NCI-H524 (cell line): ENCODE data around the gene USP15.

Experiments
- DNase-seq, 2 experiments: peaks; one replicate each; lab custom pipeline; 2025; lab: John Stamatoyannopoulos, UW

USP15 gene

DNA sequence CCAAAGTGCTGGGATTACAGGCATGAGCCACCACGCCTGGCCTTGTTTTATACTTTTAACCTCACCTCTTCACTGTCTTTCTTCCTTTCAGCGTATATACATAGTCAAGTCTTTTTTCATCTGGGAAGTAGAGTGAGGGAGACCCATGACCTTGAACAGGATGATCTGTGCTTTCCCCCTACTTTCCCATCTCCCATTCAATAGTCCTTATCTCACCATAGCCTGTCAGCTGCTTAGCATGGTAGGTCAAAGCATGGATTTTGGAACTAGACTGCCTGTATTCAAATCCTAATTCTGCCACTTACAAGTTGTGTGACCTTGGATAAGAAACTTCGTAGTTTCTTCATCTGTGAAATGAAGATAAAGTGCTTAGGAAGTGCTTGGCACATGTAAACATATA lies 110.0 kb downstream of the USP15 start:
- DNase-seq, result no peak

DNA sequence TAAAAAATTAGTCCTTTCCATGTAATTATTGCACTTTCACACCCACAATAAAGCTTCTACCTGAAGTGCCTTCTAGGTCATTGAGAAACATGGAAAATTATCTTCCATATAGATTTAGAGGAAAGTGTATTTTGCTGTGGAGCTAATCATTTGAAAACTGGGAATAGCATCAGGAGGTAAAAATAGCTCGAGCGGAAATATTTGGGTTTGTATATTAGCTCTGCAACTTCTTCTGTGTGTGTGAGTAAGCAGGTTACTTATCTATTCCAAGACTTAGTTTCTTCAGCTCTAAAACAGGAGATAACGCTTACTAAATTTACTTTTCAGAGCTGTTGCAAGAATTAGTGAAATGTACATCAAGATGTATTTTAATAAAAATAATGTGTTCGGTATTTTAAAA lies 111.5 kb downstream of the USP15 start:
- DNase-seq, result no peak

DNA sequence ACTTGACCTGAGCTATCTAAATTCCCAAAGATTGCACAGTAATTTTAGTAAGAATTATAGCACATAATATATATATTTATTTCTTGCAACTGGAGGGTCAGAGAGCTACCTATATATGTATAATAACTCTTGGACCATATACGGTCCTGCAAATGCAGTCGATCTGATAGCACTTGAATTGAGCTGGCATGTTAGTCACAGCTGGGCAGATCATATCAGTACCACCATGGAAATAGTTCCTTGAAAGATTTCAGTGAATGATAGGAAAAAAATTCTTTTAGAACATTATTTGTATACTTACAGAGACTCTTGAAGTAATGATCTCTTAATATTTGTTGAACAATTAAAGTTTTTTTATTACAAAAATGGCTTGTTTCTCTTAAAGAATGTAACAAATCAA lies 111.9 kb downstream of the USP15 start:
- no peak for DNase-seq

GRCh38 chr12:62372825-62373224 lies 112.6 kb downstream of the USP15 start:
- DNase-seq, result no peak

- no peak for DNase-seq
Observed at GRCh38 chr12:62375603-62376002, 115.4 kb downstream of the USP15 start.

DNA sequence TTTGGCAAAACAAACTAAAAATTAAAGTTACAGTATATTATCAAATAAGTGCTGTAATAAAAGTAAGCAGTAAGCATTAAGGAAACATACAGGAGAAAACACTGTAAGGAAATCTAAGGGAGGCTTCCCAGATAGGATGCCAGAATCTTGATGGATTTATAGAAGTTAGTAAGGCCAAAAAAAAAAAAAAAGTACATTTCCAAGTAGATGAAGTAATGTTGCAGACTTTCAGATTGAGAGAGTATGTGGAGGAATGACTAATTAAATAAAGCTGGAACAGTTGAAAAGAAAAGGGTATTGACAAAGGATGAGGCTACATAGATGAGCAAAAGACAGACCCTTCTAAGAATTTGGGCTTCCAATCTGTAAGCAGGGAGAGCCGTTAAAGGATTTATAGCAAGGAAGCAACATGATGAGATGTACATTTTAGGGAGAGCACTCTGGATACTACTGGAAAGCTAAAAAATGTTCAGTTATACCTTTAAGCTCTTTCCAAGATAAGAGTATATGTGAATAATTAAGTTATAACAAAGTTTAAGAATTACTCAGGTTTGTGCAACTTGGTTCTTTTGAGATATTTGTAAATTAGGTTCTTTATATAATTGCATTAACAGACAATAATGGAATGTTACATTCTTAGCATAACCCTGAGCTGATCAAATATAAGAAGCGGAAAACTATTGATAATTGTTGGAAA lies 119.0 kb downstream of the USP15 start:
- DNase-seq, result no peak

GRCh38 chr12:62379723-62380045 lies 119.5 kb downstream of the USP15 start:
- DNase-seq, result no peak

DNA sequence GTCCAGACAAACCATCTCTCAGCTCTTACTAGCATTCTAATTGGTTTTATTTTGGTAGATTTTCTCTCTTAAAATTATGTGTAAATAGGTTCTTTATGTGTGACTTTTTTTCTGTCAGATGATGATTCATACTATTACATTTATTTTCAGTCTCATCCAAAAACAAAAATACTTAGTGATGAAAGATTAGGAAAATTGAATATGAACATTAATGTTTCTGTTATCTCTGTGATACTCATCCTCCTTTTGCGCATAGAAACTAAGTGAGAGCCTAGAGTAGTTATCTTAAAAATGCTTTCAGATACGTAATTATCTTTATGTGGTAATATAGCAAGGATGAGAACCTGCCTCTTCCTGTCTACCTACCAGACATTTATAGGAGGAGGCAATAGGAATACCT lies 122.3 kb downstream of the USP15 start:
- DNase-seq, result no peak

GRCh38 chr12:62396750-62397149 lies 136.5 kb downstream of the USP15 start:
- no peak for DNase-seq

DNA sequence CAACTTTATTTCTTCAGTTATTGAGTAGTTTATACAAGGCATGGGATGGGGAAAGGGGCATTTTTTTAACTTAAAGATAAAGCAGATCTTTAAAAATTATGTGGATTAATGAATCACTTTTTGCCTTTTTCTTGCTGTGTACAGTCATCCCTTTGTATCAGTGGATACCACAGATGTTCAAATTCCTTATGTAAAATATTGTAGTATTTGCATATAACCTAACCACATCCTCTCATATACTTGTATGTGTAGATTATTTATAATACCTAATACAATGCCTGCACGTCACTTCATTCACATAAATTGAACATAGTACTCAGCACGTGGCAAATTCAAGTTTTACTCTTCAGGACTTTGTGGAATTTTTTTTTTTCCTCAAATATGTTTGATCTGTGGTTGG lies 139.9 kb downstream of the USP15 start:
- DNase-seq, result no peak

DNA sequence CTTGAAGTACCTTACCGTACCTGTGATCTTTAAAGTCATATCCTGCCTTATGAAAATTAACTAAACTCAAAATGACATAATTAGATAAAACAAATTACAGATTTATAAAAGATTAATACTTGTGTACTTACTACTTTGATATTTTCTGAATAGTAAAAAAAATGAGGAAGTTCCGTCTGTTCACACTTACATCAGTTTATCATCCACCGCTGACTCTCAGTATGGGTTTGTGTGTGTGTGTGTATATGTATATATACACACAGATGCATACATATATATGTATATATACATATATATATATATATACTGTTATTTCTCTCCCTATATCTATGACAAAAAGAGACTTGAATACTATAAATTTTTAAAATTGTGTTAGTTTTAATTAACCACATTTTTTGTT lies 141.4 kb downstream of the USP15 start:
- DNase-seq, result no peak

DNA sequence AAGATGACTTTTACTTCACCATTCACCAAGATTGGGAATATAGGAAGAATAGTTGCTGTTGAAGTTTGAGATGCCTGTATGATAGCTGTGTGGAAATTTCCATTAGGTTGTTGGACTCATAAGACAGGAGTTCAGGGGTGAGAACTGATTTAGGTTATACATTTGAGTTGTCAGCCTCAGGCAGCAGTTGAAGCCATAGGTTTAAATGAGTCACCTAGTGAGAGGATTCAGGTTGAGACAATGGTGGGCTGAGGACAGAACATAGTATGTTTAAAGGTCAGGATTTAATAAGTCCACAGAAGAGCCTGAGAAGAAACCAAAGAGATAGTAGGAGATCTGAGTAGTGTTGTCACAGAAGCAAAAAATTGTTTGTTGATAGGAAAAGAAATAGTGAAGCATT lies 142.8 kb downstream of the USP15 start:
- no peak for DNase-seq

- no peak for DNase-seq
Observed at GRCh38 chr12:62407587-62407986, 147.4 kb downstream of the USP15 start.

DNA sequence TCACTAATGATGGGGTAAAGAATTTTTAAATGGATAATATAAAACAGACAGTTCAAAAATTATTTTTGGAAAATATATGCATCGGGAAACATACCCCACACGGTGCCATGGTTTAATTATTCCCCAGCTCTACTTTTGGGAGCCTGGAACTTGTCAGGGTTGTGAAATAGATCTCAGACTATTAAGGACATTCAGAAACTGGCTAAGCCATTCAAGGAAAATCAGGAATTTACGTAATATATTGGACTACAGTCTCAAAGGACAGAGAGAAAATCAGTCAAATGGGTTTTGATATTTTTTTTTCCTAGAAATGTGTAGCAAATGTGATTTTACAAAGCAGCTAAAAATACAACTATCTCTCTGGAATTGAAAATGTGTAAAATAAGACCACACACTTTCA lies 148.9 kb downstream of the USP15 start:
- DNase-seq, result no peak

- DNase-seq, result no peak
Observed at GRCh38 chr12:62414180-62414579, 154.0 kb downstream of the USP15 start.

DNA sequence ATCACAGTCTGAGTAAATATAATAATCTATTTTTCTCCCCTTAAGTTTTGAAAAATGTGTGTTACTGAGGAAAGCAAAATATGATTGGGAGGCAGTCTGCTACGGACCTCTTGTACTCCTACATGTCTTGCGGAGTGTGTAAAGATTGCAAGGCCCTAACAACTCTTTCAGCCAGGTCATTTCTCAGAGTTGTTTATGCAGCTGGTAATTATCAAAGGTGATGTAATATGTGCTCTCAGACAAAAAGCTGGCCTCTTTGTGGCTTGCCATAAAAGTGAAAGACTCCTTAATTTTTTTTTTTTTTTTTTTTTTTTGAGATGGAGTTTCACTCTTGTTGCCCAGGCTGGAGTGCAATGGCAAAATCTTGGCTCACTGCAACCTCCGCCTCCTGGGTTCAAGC lies 165.9 kb downstream of the USP15 start:
- no peak for DNase-seq

GRCh38 chr12:62429457-62429856 lies 169.3 kb downstream of the USP15 start:
- DNase-seq, result no peak

- DNase-seq, result no peak
Observed at GRCh38 chr12:62434494-62435302, 174.5 kb downstream of the USP15 start.

- DNase-seq, result peak in 1 of 2 experiments; percentile 59
Observed at GRCh38 chr12:62435303-62436163, 175.3 kb downstream of the USP15 start.

- DNase-seq, result no peak
Observed at GRCh38 chr12:62436164-62436503, 175.9 kb downstream of the USP15 start.

DNA sequence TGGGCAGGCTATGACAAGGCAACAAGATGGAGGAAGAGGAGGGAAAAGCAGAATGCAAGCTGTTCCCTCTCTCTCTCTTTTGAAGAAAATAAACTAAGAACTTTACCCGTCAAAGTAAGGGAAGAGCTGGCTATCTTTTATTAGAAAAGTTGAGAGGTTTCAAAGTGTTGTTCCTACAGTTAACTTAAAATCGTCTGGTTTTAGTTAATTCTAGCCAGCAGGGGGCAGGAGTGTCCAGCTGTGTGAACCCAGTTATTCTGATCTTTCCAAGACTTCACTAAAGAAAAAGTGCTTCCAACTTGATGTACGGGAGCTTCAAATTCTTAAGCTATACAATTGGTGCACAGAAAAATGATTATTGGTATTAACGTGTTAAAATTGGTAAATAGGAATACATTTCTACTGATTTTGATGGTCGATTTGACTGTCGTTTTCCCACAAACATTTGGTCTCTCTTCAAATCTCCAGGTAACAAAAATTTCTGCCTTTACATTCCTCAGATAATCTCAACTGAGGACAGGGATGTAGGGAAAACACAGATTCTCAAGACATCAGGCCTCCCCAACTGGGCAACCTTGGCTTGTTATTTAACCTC lies 178.0 kb downstream of the USP15 start:
- DNase-seq, result peak in 1 of 2 experiments; percentile 48

GRCh38 chr12:62446754-62447452 lies 186.7 kb downstream of the USP15 start:
- no peak for DNase-seq
